ACHN (cell line): ENCODE data around the gene ANKS1B.
"Not testable (repeated sequence)": the region's sequence is repeated elsewhere in the genome, so short reads cannot be mapped to it uniquely, and the experiment has no call there.

Source experiments
- DNase-seq: peaks from one replicate; pipeline ENCODE4 v3.0.0-alpha.2; 2015
- in situ Hi-C: cut with HindIII; loops from 2 replicates; pipeline ENCODE4 v1.10.0; 2017; ENCODE audit warnings: low sequenced_read_pairs, low pct_ligation_motif_present, low pct_unique_long_range_greater_than_20kb

The ANKS1B gene

GRCh38 chr12:99387661-99388060 is 597.1 kb downstream of the ANKS1B start:
- in situ Hi-C loops: no loop called here
- no peak for DNase-seq

GRCh38 chr12:99386907-99387306 is 597.8 kb downstream of the ANKS1B start:
- in situ Hi-C loops: no loop called here
- peak; percentile 19 for DNase-seq

GRCh38 chr12:99383258-99383657 is 601.5 kb downstream of the ANKS1B start:
- DNase-seq: no peak
- in situ Hi-C loops: no loop called here

- in situ Hi-C loops: no loop called here
Observed at GRCh38 chr12:99381992-99382391, 602.7 kb downstream of the ANKS1B start.

GRCh38 chr12:99380701-99381100 is 604.0 kb downstream of the ANKS1B start:
- in situ Hi-C loops: no loop called here
- DNase-seq: no peak

More at GRCh38 chr12:99381992-99382391, 602.7 kb downstream of the ANKS1B start:
- peak; percentile 26 for DNase-seq

GRCh38 chr12:99374023-99374422 is 610.7 kb downstream of the ANKS1B start:
- DNase-seq: no peak
- in situ Hi-C loops: no loop called here

- in situ Hi-C loops: no loop called here
Observed at GRCh38 chr12:99372257-99372920, 612.3 kb downstream of the ANKS1B start.

GRCh38 chr12:99370421-99371138 is 614.2 kb downstream of the ANKS1B start:
- no peak for DNase-seq

More at GRCh38 chr12:99372257-99372920, 612.3 kb downstream of the ANKS1B start:
- no peak for DNase-seq

GRCh38 chr12:99367181-99367580 is 617.6 kb downstream of the ANKS1B start:
- in situ Hi-C loops: no loop called here
- DNase-seq: no peak

More at GRCh38 chr12:99370421-99371138, 614.2 kb downstream of the ANKS1B start:
- in situ Hi-C loops: no loop called here

GRCh38 chr12:99352269-99352668 is 632.5 kb downstream of the ANKS1B start:
- in situ Hi-C loops: no loop called here
- DNase-seq: no peak

- in situ Hi-C loops: no loop called here
- DNase-seq: no peak
Observed at GRCh38 chr12:99343960-99344359, 640.8 kb downstream of the ANKS1B start.

- in situ Hi-C loops: no loop called here
- DNase-seq: no peak
Observed at GRCh38 chr12:99339663-99340062, 645.1 kb downstream of the ANKS1B start.

GRCh38 chr12:99334285-99335056 is 650.3 kb downstream of the ANKS1B start:
- in situ Hi-C loops: no loop called here
- DNase-seq: no peak

GRCh38 chr12:99332936-99333591 is 651.7 kb downstream of the ANKS1B start:
- in situ Hi-C loops: no loop called here
- DNase-seq: no peak

- DNase-seq: no peak
- in situ Hi-C loops: no loop called here
Observed at GRCh38 chr12:99330216-99330615, 654.5 kb downstream of the ANKS1B start.

- in situ Hi-C loops, DNase-seq: not testable (repeated sequence)
Observed at GRCh38 chr12:99321210-99321609, 663.5 kb downstream of the ANKS1B start.

GRCh38 chr12:99311373-99311772 is 673.4 kb downstream of the ANKS1B start:
- in situ Hi-C loops: no loop called here
- no peak for DNase-seq

- in situ Hi-C loops: no loop called here
- DNase-seq: no peak
Observed at GRCh38 chr12:99309812-99310211, 674.9 kb downstream of the ANKS1B start.

GRCh38 chr12:99302874-99303273 is 681.9 kb downstream of the ANKS1B start:
- in situ Hi-C loops: no loop called here
- DNase-seq: no peak
